ENCODE measurements around the gene FMNL2. TPM values are rescaled to one million over a fixed set of nuclear protein-coding genes. Genes with fewer than 3 reads are reported as not detected.

Gene FMNL2
- total RNA-seq, 4 donors from 2014 or later, result 6.7 to 17.2 (median 11.5) TPM

GRCh38 chr2:152523091-152523490 lies 188.1 kb downstream of the FMNL2 start:
- ATAC-seq (no peak), DNase-seq (no peak)

GRCh38 chr2:152525277-152525838 lies 190.4 kb downstream of the FMNL2 start:
- no peaks in the 10 kb centered on the region for H3K27me3 ChIP-seq
- in situ Hi-C loops (cut with MboI; ENCODE audit: low sequenced_read_pairs in 4 of 4), result no loop called here
- TF ChIP-seq POLR2A (IDR thresholded peaks at IDR 0.05) (no peak), CTCF (IDR thresholded peaks at IDR 0.05 in 4 of 5, conservative IDR thresholded peaks at IDR 0.05 in 1 of 5) (no peak)
- ATAC-seq (peak; percentile 68), DNase-seq (peak in 1 of 2 donors; percentile 37)
- H3K4me1 ChIP-seq, result peaks cover 8 to 36% of the 10 kb centered on the region in 2 donors
- H3K9me3 ChIP-seq, result no peaks in the 10 kb centered on the region
- H3K36me3 ChIP-seq, result no peaks in the 10 kb centered on the region
- intact Hi-C loops (cut with DNase I; ENCODE audit: low total_unique reads), result no loop called here
- H3K27ac ChIP-seq, result peak overlapping the region in 1 of 4 donors; percentile 19
- no peak overlapping the region for H3K4me3 ChIP-seq

More at GRCh38 chr2:152523091-152523490, 188.1 kb downstream of the FMNL2 start:
- TF ChIP-seq POLR2A (IDR thresholded peaks at IDR 0.05), result no peak
- no peak for TF ChIP-seq CTCF (IDR thresholded peaks at IDR 0.05 in 4 of 5, conservative IDR thresholded peaks at IDR 0.05 in 1 of 5)
- H3K9me3 ChIP-seq, result no peaks in the 10 kb centered on the region
- no peaks in the 10 kb centered on the region for H3K36me3 ChIP-seq
- peaks cover 12 to 41% of the 10 kb centered on the region in 2 donors for H3K4me1 ChIP-seq
- no peaks in the 10 kb centered on the region for H3K27me3 ChIP-seq
- in situ Hi-C loops (cut with MboI; ENCODE audit: low sequenced_read_pairs in 4 of 4), result no loop called here
- no peak overlapping the region for H3K27ac ChIP-seq
- intact Hi-C loops (cut with DNase I; ENCODE audit: low total_unique reads), result no loop called here
- no peak overlapping the region for H3K4me3 ChIP-seq

- no peaks in the 10 kb centered on the region for H3K9me3 ChIP-seq
- H3K36me3 ChIP-seq, result no peaks in the 10 kb centered on the region
- TF ChIP-seq POLR2A (IDR thresholded peaks at IDR 0.05) (no peak), CTCF (IDR thresholded peaks at IDR 0.05 in 4 of 5, conservative IDR thresholded peaks at IDR 0.05 in 1 of 5) (no peak)
- H3K4me1 ChIP-seq, result peaks cover 17 to 33% of the 10 kb centered on the region in 2 donors
- intact Hi-C loops (cut with DNase I; ENCODE audit: low total_unique reads), result no loop called here
- in situ Hi-C loops (cut with MboI; ENCODE audit: low sequenced_read_pairs in 4 of 4), result no loop called here
- no peak overlapping the region for H3K27ac ChIP-seq
- no peak for ATAC-seq
- no peak overlapping the region for H3K4me3 ChIP-seq
- H3K27me3 ChIP-seq, result no peaks in the 10 kb centered on the region
- DNase-seq, result no peak
Observed at GRCh38 chr2:152529420-152530115, 194.6 kb downstream of the FMNL2 start.

GRCh38 chr2:152532241-152532640 lies 197.3 kb downstream of the FMNL2 start:
- in situ Hi-C loops (cut with MboI; ENCODE audit: low sequenced_read_pairs in 4 of 4) (no loop called here), intact Hi-C loops (cut with DNase I; ENCODE audit: low total_unique reads) (no loop called here)
- Histone ChIP-seq H3K27me3 (no peaks in the 10 kb centered on the region), H3K4me3 (no peak overlapping the region), H3K9me3 (no peaks in the 10 kb centered on the region), H3K27ac (no peak overlapping the region), H3K4me1 (peaks cover 28 to 39% of the 10 kb centered on the region in 2 donors), H3K36me3 (no peaks in the 10 kb centered on the region)
- DNase-seq (no peak), ATAC-seq (no peak)
- TF ChIP-seq POLR2A (IDR thresholded peaks at IDR 0.05), result no peak

GRCh38 chr2:152534460-152535135 lies 199.6 kb downstream of the FMNL2 start:
- H3K9me3 ChIP-seq, result no peaks in the 10 kb centered on the region
- in situ Hi-C loops (cut with MboI; ENCODE audit: low sequenced_read_pairs in 4 of 4) (no loop called here), intact Hi-C loops (cut with DNase I; ENCODE audit: low total_unique reads) (no loop called here)
- no peaks in the 10 kb centered on the region for H3K27me3 ChIP-seq
- peaks cover 28 to 36% of the 10 kb centered on the region in 2 donors for H3K4me1 ChIP-seq
- peak in 1 of 2 donors; percentile 47 for ATAC-seq
- H3K27ac ChIP-seq, result peak overlapping the region; percentile 48 to 71 (median 60)
- TF ChIP-seq POLR2A (IDR thresholded peaks at IDR 0.05), result no peak
- no peak for TF ChIP-seq CTCF (IDR thresholded peaks at IDR 0.05 in 4 of 5, conservative IDR thresholded peaks at IDR 0.05 in 1 of 5)
- DNase-seq, result no peak
- H3K4me3 ChIP-seq, result peak overlapping the region; percentile 5 to 35 (median 28)
- no peaks in the 10 kb centered on the region for H3K36me3 ChIP-seq

Measured in gastrocnemius medialis (tissue), 4 donors.